ENCODE measurements around the gene EXD2.

GRCh38 chr14:69270097-69270496 lies 78.8 kb downstream of the EXD2 start:
- TF ChIP-seq EZH2 (IDR thresholded peaks at IDR 0.05; ENCODE audit: insufficient read depth, poor library complexity, severe bottlenecking), result no peak
- no peak for TF ChIP-seq EZH2phosphoT487 (IDR thresholded peaks at IDR 0.05; ENCODE audit: insufficient read depth, low read depth)

Measured in GM23248 (cell line).